Prostate gland (tissue), 2 donors: ENCODE results near the gene TNFRSF13B. TPM values are rescaled to one million over a fixed set of nuclear protein-coding genes. Genes with fewer than 3 reads are reported as not detected.
"Not testable (repeated sequence)": the region's sequence is repeated elsewhere in the genome, so short reads cannot be mapped to it uniquely, and the experiment has no call there.

Experiments used
- DNase-seq: peaks from one replicate; pipeline ENCODE4 v3.0.0-alpha.2; 2019; ENCODE audit warnings: low spot score
- H3K27ac ChIP-seq, 2 donors: fragments of 200-600 bp; sonication (generic); 2 replicates each; pipeline ENCODE4 v1.5.1; 2017 to 2019
- H3K27me3 ChIP-seq: fragments of 200-600 bp; sonication (generic); replicated peaks from 2 replicates; pipeline ENCODE4 v1.5.1; 2019; ENCODE audit not compliant: insufficient read depth
- H3K36me3 ChIP-seq, 2 donors: fragments of 200-600 bp; sonication (generic); 1 replicate in 1 of 2; 2 replicates in 1 of 2; pipeline versions ENCODE4 v1.5.1 to v1.8.1; 2017 to 2019
- H3K4me1 ChIP-seq: fragments of 200-600 bp; sonication (generic); replicated peaks from 2 replicates; pipeline ENCODE4 v1.5.1; 2019
- H3K4me3 ChIP-seq, 2 donors: fragments of 200-600 bp; sonication (generic); 2 replicates each; pipeline ENCODE4 v1.5.1; 2017 to 2019
- H3K9me3 ChIP-seq: fragments of 200-600 bp; sonication (generic); 2 replicates; pipeline ENCODE4 v1.5.1; 2017
- POLR2A ChIP-seq: fragments of 450-650 bp; IDR thresholded peaks from one replicate; pipeline ENCODE4 v1.6.1; 2016; ENCODE audit warnings: antibody characterized with exemption, mild to moderate bottlenecking
- POLR2AphosphoS5 ChIP-seq: sonication (generic); formaldehyde crosslinking; IDR thresholded peaks from one replicate; pipeline ENCODE4 v1.6.1; 2017; ENCODE audit warnings: antibody characterized with exemption
- WGBS: methylation state at CpG from one replicate; pipeline ENCODE4 v1.1.5; 2018; 5-methylcytosine and 5-hydroxymethylcytosine counted together
- intact Hi-C: fragments of 100-400 bp; cut with DNase I; formaldehyde crosslinking; loops from one replicate; pipeline ENCODE4 v1.14.2; 2022
- total RNA-seq, 2 donors: library from RNA; depleted of rRNA; stranded (reverse); fragments of >200 nt; gene quantifications; one replicate each; pipeline ENCODE4 v1.1.0, GENCODE V29; 2016
- TF ChIP-seq, protein P1 (sequence below), 4 experiments: fragments of 200-600 bp in 2 of 4; fragments of 450-650 bp in 2 of 4; sonication (generic) in 2 of 4; IDR thresholded peaks; 1 replicate in 3 of 4; 2 replicates in 1 of 4; pipeline ENCODE4 v1.5.1; 2016 to 2019; ENCODE audit warnings: antibody characterized with exemption in 4 of 4, mild to moderate bottlenecking in 2 of 4, moderate library complexity in 2 of 4

The TNFRSF13B gene
- total RNA-seq, 2 donors from 2014 or later = not detected

DNA sequence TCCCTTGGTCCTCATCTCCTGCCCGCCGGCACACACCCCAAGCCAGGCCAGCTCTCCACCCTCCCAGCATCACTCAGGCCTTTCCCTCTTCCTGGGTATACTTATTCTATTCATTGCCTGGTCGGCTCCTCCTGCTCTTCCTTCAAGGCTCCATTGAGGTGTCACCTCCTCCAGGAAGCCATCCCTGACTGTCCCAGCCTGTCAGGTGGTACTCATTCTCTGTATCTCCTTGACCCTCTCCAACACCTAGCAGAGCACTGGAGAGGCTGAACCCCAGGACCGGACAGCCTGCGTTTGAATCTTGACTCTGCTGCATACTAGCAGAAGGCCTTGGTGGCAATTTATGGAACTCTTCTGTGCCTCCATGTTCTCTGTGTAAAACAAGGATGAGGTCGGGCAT, 428 bp upstream of the TNFRSF13B start:
- intact Hi-C loops = no loop called here
- DNase-seq = no peak

DNA sequence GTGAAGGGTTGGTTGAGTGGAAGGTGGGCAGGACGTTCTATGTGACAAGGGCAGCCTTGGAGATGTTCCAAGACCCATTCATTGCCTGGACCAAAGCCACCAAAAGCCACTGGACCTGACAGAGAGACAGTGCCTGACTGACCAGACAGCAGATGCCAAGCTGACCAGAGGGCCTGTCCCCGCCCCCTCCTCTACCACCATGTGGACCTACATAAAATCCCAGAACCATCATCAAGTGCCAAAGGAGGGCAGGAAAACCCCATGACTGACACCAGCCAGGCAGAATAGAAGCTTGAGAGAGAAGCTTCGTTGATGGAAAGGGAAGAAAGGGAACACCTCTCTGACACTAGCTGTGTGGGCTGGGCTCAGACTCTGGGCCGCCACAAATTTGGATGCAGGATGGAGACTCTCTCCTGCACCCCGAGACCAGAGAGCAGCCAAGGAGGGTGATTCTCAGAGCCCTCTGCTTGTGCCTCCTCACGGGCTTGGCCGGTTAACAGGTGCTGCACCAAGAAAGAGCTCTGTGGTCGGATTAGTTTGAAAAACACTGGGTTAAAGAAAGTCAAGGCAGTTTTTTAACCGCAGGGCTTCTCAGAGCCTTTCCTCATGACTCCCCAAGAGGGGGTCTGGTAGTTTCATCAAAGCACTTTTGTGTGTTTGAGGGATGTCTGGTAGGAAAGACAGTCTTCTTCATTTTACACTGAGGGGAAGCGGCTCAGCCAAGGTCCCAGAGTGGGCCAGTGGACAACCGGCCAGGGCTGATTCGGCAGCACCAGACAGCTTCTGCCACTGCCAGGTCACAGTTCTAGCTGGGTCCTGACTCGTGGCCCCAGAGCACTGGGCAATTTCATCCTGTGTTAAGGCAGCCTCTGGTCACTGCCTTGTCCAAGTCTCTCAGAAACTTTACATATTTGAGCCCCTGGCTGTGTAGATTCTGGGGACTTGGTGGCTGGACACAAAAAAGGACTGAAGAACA, 1.7 kb downstream of the TNFRSF13B start:
- no peaks in the 10 kb centered on the region for H3K27me3 ChIP-seq
- no peaks in the 10 kb centered on the region for H3K4me1 ChIP-seq
- no peaks in the 10 kb centered on the region for H3K9me3 ChIP-seq
- no peak for TF ChIP-seq POLR2A
- no peak for TF ChIP-seq POLR2AphosphoS5
- TF ChIP-seq, protein P1, sequence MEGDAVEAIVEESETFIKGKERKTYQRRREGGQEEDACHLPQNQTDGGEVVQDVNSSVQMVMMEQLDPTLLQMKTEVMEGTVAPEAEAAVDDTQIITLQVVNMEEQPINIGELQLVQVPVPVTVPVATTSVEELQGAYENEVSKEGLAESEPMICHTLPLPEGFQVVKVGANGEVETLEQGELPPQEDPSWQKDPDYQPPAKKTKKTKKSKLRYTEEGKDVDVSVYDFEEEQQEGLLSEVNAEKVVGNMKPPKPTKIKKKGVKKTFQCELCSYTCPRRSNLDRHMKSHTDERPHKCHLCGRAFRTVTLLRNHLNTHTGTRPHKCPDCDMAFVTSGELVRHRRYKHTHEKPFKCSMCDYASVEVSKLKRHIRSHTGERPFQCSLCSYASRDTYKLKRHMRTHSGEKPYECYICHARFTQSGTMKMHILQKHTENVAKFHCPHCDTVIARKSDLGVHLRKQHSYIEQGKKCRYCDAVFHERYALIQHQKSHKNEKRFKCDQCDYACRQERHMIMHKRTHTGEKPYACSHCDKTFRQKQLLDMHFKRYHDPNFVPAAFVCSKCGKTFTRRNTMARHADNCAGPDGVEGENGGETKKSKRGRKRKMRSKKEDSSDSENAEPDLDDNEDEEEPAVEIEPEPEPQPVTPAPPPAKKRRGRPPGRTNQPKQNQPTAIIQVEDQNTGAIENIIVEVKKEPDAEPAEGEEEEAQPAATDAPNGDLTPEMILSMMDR (IDR thresholded peaks at IDR 0.05) = no peak
- H3K27ac ChIP-seq = no peak overlapping the region
- no peaks in the 10 kb centered on the region for H3K36me3 ChIP-seq
- WGBS = 79% methylated on average over 13 of the region's 13 CpGs
- intact Hi-C loops = no loop called here
- H3K4me3 ChIP-seq = no peak overlapping the region
- DNase-seq = no peak

More for the DNA sequence above, 428 bp upstream of the TNFRSF13B start:
- Histone ChIP-seq H3K27ac (no peak overlapping the region), H3K4me3 (no peak overlapping the region), H3K4me1 (no peaks in the 10 kb centered on the region), H3K27me3 (no peaks in the 10 kb centered on the region), H3K9me3 (no peaks in the 10 kb centered on the region), H3K36me3 (no peaks in the 10 kb centered on the region)
- TF ChIP-seq POLR2AphosphoS5 (no peak), POLR2A (no peak)
- TF ChIP-seq, protein P1 (IDR thresholded peaks at IDR 0.05) = no peak
- WGBS = 96% methylated on average over 6 of the region's 6 CpGs

DNA sequence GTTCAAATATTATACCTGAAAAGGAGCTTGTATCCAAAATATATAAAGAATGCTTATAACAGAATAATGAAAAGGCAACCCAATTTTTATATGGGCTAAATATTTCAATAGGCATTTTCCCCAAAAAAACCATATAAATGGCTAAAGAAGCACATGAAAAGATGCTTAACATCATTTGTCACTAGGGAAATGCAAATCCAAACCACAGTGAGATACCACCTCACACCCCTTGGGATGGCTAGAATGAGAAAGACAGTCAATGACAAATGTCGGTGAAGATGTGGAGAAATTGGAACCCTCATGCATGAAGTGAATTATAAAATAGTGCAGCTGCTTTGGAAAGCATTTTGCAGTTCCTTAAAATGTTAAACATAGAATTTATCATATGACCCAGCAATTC, 3.1 kb downstream of the TNFRSF13B start:
- WGBS = 84% methylated on average over 1 of the region's 1 CpG
- no peak for TF ChIP-seq POLR2AphosphoS5
- TF ChIP-seq, protein P1 (IDR thresholded peaks at IDR 0.05) = no peak
- no peak for TF ChIP-seq POLR2A
- intact Hi-C loops = no loop called here
- Histone ChIP-seq H3K9me3 (no peaks in the 10 kb centered on the region), H3K36me3 (no peaks in the 10 kb centered on the region), H3K27ac (no peak overlapping the region), H3K4me1 (no peaks in the 10 kb centered on the region), H3K4me3 (no peak overlapping the region), H3K27me3 (no peaks in the 10 kb centered on the region)
- DNase-seq = no peak

DNA sequence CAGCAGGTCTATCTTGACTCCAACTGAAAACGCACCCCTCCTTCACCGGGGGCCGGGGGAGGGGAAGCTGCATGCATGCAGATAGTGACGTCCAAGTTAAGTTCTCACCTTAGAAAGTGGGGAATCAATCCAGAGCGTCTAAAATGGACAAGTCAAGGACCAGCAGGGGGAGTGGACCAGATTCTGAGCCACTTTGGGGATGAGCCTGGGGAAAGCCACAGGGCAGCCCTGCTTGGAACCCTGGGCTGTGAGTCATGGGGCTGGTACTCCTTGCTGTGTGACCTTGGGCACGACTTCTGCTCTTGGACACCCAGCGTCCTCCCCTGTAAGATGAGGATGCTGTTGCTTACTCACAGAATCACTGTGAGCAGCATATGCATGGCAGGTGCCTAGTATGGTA, 9.1 kb downstream of the TNFRSF13B start:
- no peak overlapping the region for H3K4me3 ChIP-seq
- intact Hi-C loops = no loop called here
- TF ChIP-seq POLR2AphosphoS5 = no peak
- no peak for TF ChIP-seq POLR2A
- TF ChIP-seq, protein P1 (IDR thresholded peaks at IDR 0.05) = no peak
- no peaks in the 10 kb centered on the region for H3K27me3 ChIP-seq
- H3K4me1 ChIP-seq = no peaks in the 10 kb centered on the region
- no peaks in the 10 kb centered on the region for H3K36me3 ChIP-seq
- DNase-seq = no peak
- H3K9me3 ChIP-seq = no peaks in the 10 kb centered on the region
- H3K27ac ChIP-seq = no peak overlapping the region
- 75% methylated on average over 7 of the region's 7 CpGs for WGBS

DNA sequence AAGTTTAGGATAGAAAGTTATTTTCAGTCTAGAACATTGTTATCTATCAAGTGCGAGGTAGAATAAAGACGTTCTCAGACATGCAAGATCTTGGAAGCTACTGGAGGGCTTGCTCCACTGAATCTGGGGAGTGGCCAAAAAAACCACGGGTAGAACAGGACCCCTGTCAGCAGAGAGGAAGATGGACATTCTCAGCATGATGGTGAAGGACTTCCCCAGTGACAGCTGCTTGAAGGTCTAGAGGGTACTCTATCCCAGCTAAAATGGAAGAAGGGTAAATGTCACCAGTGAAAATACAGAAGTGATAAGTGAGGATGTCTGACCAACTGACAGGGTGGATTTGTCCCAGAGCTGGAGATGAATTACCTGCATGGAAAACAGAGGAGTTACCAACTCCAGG, 10.1 kb downstream of the TNFRSF13B start:
- WGBS = 74% methylated on average over 3 of the region's 3 CpGs
- intact Hi-C loops = no loop called here

DNA sequence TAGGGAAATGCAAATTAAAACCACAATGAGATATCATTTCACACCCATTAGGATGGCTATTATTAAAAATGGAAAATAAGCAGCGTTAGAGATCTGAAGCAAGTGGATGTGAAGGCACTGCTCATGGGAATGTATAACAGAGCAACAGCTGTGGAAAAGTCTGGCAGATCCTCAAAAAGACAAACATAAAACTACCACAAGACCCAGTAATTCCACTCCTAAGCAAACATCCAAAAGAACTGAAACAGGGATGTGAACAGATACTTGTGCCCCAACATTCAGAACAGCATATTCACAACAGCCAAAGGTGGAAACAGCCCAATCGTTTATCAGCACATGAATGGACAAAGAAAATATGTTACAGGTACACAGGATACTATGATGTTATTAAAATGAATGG, 10.9 kb downstream of the TNFRSF13B start:
- H3K4me1 ChIP-seq, DNase-seq, H3K4me3 ChIP-seq, intact Hi-C loops, H3K27ac ChIP-seq, H3K9me3 ChIP-seq, H3K27me3 ChIP-seq, H3K36me3 ChIP-seq: not testable (repeated sequence)
- 42% methylated on average over 2 of the region's 2 CpGs for WGBS

More for the DNA sequence above, 10.1 kb downstream of the TNFRSF13B start:
- Histone ChIP-seq H3K27ac (no peak overlapping the region), H3K9me3 (no peaks in the 10 kb centered on the region), H3K27me3 (no peaks in the 10 kb centered on the region), H3K4me3 (no peak overlapping the region), H3K36me3 (no peaks in the 10 kb centered on the region), H3K4me1 (no peaks in the 10 kb centered on the region)
- TF ChIP-seq POLR2AphosphoS5 (no peak), POLR2A (no peak)
- TF ChIP-seq, protein P1 (IDR thresholded peaks at IDR 0.05) = no peak
- DNase-seq = no peak

DNA sequence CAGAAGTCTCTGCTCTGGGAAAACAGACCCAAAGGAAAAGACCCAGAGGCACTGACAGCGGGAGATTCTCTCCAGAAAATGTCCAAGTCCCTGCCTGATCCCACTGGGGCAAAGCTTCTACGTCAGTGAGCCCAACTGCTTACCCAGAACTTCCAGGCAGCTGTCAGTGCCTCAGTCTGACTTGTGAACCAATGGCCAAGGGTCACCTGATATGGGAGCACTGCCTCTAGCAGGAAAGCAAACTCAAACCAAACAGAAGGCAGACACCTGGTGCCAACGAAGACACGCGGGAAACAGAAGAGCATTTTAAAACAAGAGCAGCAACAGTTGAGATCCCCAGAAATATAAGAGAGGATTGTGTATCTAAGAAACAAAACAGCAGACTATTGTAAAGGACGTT, 16.9 kb downstream of the TNFRSF13B start:
- DNase-seq, H3K27ac ChIP-seq, H3K27me3 ChIP-seq, intact Hi-C loops, H3K4me1 ChIP-seq, H3K9me3 ChIP-seq, H3K36me3 ChIP-seq, H3K4me3 ChIP-seq: not testable (repeated sequence)
- WGBS = 36% methylated on average over 6 of the region's 6 CpGs
